Osteoblast (primary cell): ENCODE data around the gene ARMC9. TPM values are rescaled to one million over a fixed set of nuclear protein-coding genes. Genes with fewer than 3 reads are reported as not detected.
A peak's percentile ranks its signal among the peaks of the same experiment; 100 is the strongest.

Experiments
- DNase-seq: peaks from one replicate; pipeline ENCODE4 v3.0.0; 2011; ENCODE audit warnings: low spot score, mixed read lengths; ENCODE audit not compliant: insufficient read length; ENCODE audit errors: missing footprints
- H2AFZ ChIP-seq: 2 replicates; pipeline ENCODE4 v1.6.0; 2011; ENCODE audit warnings: mild to moderate bottlenecking, low read length
- H3K27ac ChIP-seq: 2 replicates; pipeline ENCODE4 v1.5.1; 2011; ENCODE audit warnings: mild to moderate bottlenecking, low read depth, low read length, moderate library complexity
- H3K27me3 ChIP-seq: 2 replicates; pipeline ENCODE4 v1.6.0; 2012; ENCODE audit warnings: mild to moderate bottlenecking, control low read depth, inconsistent platforms, low read length, moderate library complexity; ENCODE audit not compliant: insufficient read depth
- H3K36me3 ChIP-seq: 2 replicates; pipeline ENCODE4 v1.5.1; 2011; ENCODE audit warnings: mild to moderate bottlenecking, low read length, control low read depth, moderate library complexity; ENCODE audit not compliant: insufficient read depth
- H3K4me1 ChIP-seq: 2 replicates; pipeline ENCODE4 v1.5.1; 2011; ENCODE audit warnings: mild to moderate bottlenecking, low read length, control low read depth, moderate library complexity; ENCODE audit not compliant: insufficient read depth
- H3K4me2 ChIP-seq: 2 replicates; pipeline ENCODE4 v1.6.0; 2011; ENCODE audit warnings: mild to moderate bottlenecking, low read length; ENCODE audit not compliant: insufficient read depth
- H3K4me3 ChIP-seq: fragments of 200-600 bp; sonication (generic); 3 replicates; pipeline ENCODE4 v1.5.1; 2012; ENCODE audit warnings: mild to moderate bottlenecking, low read length, inconsistent platforms; ENCODE audit not compliant: insufficient read depth
- H3K79me2 ChIP-seq: 2 replicates; pipeline ENCODE4 v1.6.0; 2012; ENCODE audit warnings: mild to moderate bottlenecking, low read length, control low read depth, inconsistent platforms; ENCODE audit not compliant: insufficient read depth
- H3K9me3 ChIP-seq: 2 replicates; pipeline ENCODE4 v1.5.1; 2011; ENCODE audit warnings: low read depth, low read length, control low read depth
- H4K20me1 ChIP-seq: 2 replicates; pipeline ENCODE4 v1.6.0; 2012; ENCODE audit warnings: mild to moderate bottlenecking, low read length, control low read depth; ENCODE audit not compliant: insufficient read depth
- CTCF ChIP-seq: IDR thresholded peaks from 2 replicates; pipeline ENCODE4 v1.5.1; 2011; ENCODE audit warnings: mild to moderate bottlenecking, low read depth, low read length, moderate library complexity; ENCODE audit errors: extremely low read depth
- total RNA-seq: library from RNA; depleted of rRNA; stranded (reverse); fragments of >200 nt; gene quantifications from 2 replicates; pipeline ENCODE4 v1.2.3, GENCODE V29; 2012

ARMC9 gene
- total RNA-seq, 1 donor: 221 TPM

DNA sequence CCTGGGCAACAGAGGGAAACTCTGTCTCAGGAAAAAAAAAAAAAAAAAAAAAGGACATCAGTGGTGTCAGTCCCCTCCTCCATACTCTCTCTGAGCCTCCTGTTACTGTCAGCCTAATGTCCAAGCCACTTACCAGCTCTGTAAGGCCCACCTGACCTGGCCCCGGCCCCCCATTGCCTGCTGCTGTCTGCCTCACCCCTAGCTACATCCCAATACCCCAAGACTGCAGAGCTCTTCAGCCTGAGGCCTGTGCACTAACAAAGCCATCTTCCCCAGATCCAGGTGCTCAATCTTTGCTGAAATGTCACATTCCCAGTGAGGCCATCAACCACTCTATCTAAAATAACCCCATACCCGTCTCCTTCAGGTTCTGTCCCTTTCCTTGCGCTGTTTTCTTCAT, 5.7 kb downstream of the ARMC9 start:
- Histone ChIP-seq H3K27me3 (no peaks in the 10 kb centered on the region), H2AFZ (no peak overlapping the region), H3K36me3 (peaks cover 17% of the 10 kb centered on the region), H3K4me2 (no peak overlapping the region), H4K20me1 (peaks cover 23% of the 10 kb centered on the region), H3K4me3 (no peak overlapping the region), H3K79me2 (peaks cover 67% of the 10 kb centered on the region), H3K27ac (no peak overlapping the region), H3K9me3 (no peaks in the 10 kb centered on the region), H3K4me1 (peaks cover 19% of the 10 kb centered on the region)
- DNase-seq: peak; percentile 36
- no peak for TF ChIP-seq CTCF

- Histone ChIP-seq H3K4me2 (no peak overlapping the region), H3K4me3 (no peak overlapping the region), H4K20me1 (peaks cover 23% of the 10 kb centered on the region), H3K9me3 (no peaks in the 10 kb centered on the region), H3K4me1 (peaks cover 15% of the 10 kb centered on the region), H3K27ac (no peak overlapping the region), H3K79me2 (peaks cover 64% of the 10 kb centered on the region), H3K27me3 (no peaks in the 10 kb centered on the region), H3K36me3 (peaks cover 20% of the 10 kb centered on the region), H2AFZ (no peak overlapping the region)
- TF ChIP-seq CTCF: no peak
- DNase-seq: no peak
Measured at GRCh38 chr2:231204581-231204980, 6.2 kb downstream of the ARMC9 start.

- Histone ChIP-seq H2AFZ (no peak overlapping the region), H3K79me2 (peaks cover 35% of the 10 kb centered on the region), H3K27me3 (no peaks in the 10 kb centered on the region), H3K9me3 (no peaks in the 10 kb centered on the region), H3K27ac (no peak overlapping the region), H3K4me2 (no peak overlapping the region), H3K4me1 (peaks cover 11% of the 10 kb centered on the region), H4K20me1 (peaks cover 12% of the 10 kb centered on the region), H3K4me3 (no peak overlapping the region), H3K36me3 (peaks cover 32% of the 10 kb centered on the region)
- no peak for DNase-seq
- no peak for TF ChIP-seq CTCF
Measured at GRCh38 chr2:231207734-231208133, 9.3 kb downstream of the ARMC9 start.

GRCh38 chr2:231210782-231211181, 12.4 kb downstream of the ARMC9 start:
- DNase-seq: no peak

More at GRCh38 chr2:231210782-231211181, 12.4 kb downstream of the ARMC9 start:
- Histone ChIP-seq H3K27me3 (no peaks in the 10 kb centered on the region), H3K4me2 (no peak overlapping the region), H3K79me2 (peaks cover 9% of the 10 kb centered on the region), H3K27ac (no peak overlapping the region), H3K4me1 (peaks cover 11% of the 10 kb centered on the region), H3K36me3 (peaks cover 53% of the 10 kb centered on the region), H4K20me1 (peaks cover 14% of the 10 kb centered on the region), H3K9me3 (no peaks in the 10 kb centered on the region), H2AFZ (no peak overlapping the region), H3K4me3 (no peak overlapping the region)
- no peak for TF ChIP-seq CTCF
